Mammary epithelial cell (primary cell): ENCODE measurements around the gene XYLT1.

Experiments used
- EZH2 ChIP-seq: IDR thresholded peaks from 2 replicates; pipeline ENCODE4 v1.6.1; 2012; ENCODE audit warnings: low read length, inconsistent platforms, borderline replicate concordance
- TF ChIP-seq, protein P1 (sequence below), 2 donors: IDR thresholded peaks in 1 of 2; conservative IDR thresholded peaks in 1 of 2; 2 replicates each; pipeline ENCODE4 v1.5.1; 2011 to 2012; ENCODE audit warnings: inconsistent platforms in 2 of 2, low read length in 2 of 2, mild to moderate bottlenecking in 2 of 2, control low read depth in 1 of 2, low read depth in 1 of 2; ENCODE audit not compliant: insufficient read depth in 1 of 2; ENCODE audit errors: extremely low read depth in 1 of 2

DNA sequence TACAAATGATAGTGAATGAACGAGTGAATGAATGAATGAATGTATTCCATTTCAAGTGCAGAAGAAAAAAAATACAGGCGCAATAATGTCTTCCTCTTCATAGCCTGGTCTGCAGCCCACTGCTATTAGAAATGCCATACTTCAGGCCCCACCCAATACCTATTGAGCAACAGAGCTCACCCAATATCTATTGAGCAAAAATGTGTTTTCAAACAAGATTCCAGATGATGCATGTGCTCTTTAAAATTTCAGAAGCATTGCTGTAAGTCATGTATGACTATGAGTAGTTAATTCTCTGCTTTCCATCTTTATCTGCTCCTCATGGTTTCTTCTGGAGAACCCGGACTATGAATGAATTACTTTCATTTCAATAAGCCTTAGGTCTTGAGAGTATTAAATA lies 308.2 kb downstream of the XYLT1 start:
- TF ChIP-seq, protein P1, sequence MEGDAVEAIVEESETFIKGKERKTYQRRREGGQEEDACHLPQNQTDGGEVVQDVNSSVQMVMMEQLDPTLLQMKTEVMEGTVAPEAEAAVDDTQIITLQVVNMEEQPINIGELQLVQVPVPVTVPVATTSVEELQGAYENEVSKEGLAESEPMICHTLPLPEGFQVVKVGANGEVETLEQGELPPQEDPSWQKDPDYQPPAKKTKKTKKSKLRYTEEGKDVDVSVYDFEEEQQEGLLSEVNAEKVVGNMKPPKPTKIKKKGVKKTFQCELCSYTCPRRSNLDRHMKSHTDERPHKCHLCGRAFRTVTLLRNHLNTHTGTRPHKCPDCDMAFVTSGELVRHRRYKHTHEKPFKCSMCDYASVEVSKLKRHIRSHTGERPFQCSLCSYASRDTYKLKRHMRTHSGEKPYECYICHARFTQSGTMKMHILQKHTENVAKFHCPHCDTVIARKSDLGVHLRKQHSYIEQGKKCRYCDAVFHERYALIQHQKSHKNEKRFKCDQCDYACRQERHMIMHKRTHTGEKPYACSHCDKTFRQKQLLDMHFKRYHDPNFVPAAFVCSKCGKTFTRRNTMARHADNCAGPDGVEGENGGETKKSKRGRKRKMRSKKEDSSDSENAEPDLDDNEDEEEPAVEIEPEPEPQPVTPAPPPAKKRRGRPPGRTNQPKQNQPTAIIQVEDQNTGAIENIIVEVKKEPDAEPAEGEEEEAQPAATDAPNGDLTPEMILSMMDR (conservative IDR thresholded peaks at IDR 0.05 in 1 of 2, IDR thresholded peaks at IDR 0.05 in 1 of 2; ENCODE audit: extremely low read depth in 1 of 2, insufficient read depth in 1 of 2, low read depth in 1 of 2, low read length in 2 of 2): no peak
- no peak for TF ChIP-seq EZH2
